Hindlimb muscle (tissue), 1 donor: ENCODE data around the gene ITPKA. TPM values are rescaled to one million over a fixed set of nuclear protein-coding genes. Genes with fewer than 3 reads are reported as not detected.

Source experiments
- DNase-seq: peaks from one replicate; pipeline ENCODE4 v3.0.0-alpha.2; 2013
- polyA plus RNA-seq: library from polyadenylated mRNA; unstranded; fragments of 120-200 nt; gene quantifications from one replicate; pipeline ENCODE4 v1.2.1, GENCODE V29; 2013; ENCODE audit not compliant: insufficient read length

ITPKA gene
- polyA plus RNA-seq, 1 donor: 0.90 TPM

- DNase-seq: no peak
Observed at GRCh38 chr15:41490355-41490754, 3.3 kb upstream of the ITPKA start.

DNA sequence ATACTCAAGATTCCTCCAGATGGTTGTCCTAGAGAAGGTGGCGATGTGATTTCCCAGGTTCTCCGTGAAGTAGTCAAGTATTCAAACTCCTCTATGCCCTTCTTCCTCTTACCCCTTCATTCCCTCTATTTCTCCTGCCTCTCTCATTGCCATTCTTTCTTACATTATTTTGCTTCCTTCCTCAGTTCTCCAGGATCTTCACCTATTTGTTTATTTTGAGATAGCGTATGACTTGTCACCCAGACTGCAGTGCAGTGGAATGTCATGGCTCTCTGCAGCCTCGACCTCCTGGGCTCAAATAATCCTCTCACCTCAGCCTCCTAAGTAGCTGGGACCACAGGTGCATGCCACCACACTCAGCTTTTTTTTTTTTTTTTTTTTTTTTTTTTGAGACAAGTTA is 1.8 kb upstream of the ITPKA start:
- DNase-seq: no peak

GRCh38 chr15:41492597-41493204 is 973 bp upstream of the ITPKA start:
- DNase-seq: no peak

GRCh38 chr15:41493902-41494189 is 172 bp downstream of the ITPKA start:
- DNase-seq: no peak

DNA sequence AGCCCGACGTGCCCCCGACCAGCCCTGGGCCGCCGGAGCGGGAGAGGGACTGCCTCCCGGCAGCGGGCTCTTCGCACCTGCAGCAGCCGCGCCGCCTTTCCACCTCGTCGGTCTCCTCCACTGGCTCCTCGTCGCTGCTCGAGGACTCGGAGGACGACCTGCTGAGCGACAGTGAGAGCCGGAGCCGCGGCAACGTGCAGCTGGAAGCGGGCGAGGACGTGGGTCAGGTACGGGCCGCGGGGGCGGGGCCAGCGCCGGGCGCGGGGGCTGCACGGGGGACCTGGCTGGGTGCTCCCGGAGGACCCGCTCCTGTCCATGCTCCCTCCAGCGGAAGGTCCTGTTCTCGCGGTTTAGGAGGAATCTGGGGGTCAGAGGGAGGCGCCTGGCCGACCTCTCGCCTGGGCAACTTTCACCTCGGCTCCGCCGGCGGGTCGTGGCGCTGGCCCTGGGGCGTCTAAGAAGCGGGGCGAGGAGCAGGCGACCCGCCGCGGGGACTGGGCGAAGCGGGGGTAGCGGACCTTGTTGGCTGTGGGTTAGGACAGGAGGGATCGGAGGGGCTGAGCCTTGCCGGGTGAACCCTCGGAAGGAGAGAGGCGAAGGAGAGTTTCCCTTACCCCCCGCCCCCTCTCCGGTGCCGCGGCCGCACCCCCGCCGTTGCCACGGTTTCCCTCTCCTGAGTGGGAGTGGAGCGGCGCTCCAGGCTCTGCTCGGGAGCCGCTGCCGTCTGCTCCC is 682 bp downstream of the ITPKA start:
- DNase-seq: no peak

- DNase-seq: no peak
Observed at GRCh38 chr15:41494922-41495735, 1.5 kb downstream of the ITPKA start.

- no peak for DNase-seq
Observed at GRCh38 chr15:41495736-41496599, 2.3 kb downstream of the ITPKA start.

DNA sequence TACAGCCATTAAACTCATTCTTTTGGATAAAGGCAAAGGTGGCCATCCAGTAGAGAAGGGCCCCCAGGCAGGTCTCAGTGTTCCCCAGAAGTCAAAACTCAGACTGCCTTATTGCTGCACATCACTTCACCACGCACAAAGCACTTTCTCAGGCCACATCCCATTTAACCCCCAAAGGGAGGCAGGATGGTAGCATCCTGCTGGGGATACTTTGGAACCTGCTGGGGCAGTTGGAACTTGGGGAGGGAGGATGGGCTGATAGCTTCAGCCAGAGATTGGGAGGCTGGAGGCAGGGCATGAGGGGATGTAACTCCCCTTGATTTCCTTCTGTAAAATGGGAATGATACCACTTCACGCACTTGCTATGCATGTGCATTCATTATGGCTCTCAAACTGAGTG is 5.0 kb downstream of the ITPKA start:
- no peak for DNase-seq

- DNase-seq: no peak
Observed at GRCh38 chr15:41499109-41499851, 5.6 kb downstream of the ITPKA start.

- DNase-seq: no peak
Observed at GRCh38 chr15:41501191-41501917, 7.7 kb downstream of the ITPKA start.

DNA sequence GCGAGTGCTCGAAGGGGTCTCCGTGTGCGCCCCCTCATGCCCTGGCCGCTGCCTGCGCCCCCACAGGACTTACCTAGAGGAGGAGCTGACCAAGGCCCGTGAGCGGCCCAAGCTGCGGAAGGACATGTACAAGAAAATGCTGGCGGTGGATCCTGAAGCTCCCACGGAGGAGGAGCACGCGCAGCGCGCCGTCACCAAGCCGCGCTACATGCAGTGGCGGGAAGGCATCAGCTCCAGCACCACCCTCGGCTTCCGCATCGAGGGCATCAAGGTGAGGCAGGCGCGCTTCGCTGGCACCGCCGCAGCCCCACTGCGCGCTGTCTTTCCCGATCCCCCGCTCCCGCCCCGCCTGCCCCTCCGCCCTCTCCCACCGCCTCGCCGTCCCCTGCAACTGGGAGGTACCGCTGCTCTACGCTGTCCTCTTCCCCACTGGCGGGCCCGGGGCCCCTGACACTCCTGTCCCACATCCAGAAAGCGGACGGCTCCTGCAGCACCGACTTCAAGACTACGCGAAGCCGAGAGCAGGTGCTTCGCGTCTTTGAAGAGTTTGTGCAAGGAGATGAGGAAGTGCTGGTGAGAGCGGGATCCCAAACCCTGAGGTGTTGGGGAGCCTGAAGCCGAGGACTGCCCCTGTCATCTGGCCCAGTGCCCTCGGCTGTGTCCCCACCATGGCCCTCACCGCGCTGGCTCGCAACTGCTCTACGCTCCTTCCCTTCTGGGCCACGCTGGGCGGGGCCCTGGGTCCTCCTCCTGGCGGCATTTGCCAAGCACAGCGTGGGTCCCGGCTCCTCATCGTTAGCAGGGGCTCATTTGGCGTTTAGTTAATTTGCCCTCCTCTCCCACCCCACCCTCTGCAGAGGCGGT is 8.5 kb downstream of the ITPKA start:
- no peak for DNase-seq

- DNase-seq: no peak
Observed at GRCh38 chr15:41502795-41503668, 9.4 kb downstream of the ITPKA start.

GRCh38 chr15:41503669-41504010 is 10.0 kb downstream of the ITPKA start:
- no peak for DNase-seq

- DNase-seq: no peak
Observed at GRCh38 chr15:41504751-41505492, 11.2 kb downstream of the ITPKA start.

- DNase-seq: no peak
Observed at GRCh38 chr15:41505776-41506175, 12.1 kb downstream of the ITPKA start.

GRCh38 chr15:41506796-41507341 is 13.2 kb downstream of the ITPKA start:
- no peak for DNase-seq

DNA sequence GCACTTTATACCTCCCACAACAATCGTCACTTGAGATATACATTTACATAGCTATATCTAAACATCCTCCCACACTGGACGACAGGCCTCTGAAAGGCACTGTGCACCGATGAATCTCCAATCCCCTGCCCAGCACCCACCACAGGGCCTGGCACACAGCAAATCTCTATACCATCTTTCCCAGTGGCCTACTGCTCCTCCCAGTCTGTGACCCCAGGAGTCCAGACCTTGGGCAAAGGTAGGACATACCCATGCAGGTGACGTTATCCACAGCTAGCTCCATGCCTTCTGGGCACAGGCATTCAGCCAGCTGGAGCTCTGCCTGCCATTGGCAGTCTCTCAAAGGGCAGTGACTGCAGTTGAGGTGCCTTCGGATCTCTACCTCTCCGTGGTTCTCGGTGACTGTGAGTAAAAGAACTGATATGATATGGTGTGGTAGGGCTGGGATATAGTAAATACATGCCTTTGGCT is 14.2 kb downstream of the ITPKA start:
- no peak for DNase-seq

GRCh38 chr15:41510728-41511127 is 17.1 kb downstream of the ITPKA start:
- DNase-seq: no peak
